HepG2 (cell line): ENCODE data around the gene RPP21. TPM values are rescaled to one million over a fixed set of nuclear protein-coding genes. Genes with fewer than 3 reads are reported as not detected.

Source experiments
- AFF4 ChIP-seq: sonication (generic); formaldehyde crosslinking; IDR thresholded peaks from 2 replicates; pipeline ENCODE4 v1.4.0; 2020; ENCODE audit warnings: missing genetic modification reagents
- FIP1L1 ChIP-seq: fragments of 200-400 bp; formaldehyde crosslinking; IDR thresholded peaks from 2 replicates; pipeline ENCODE4 v1.6.1; 2018; ENCODE audit warnings: low read depth, mild to moderate bottlenecking, low read length, moderate library complexity, borderline replicate concordance; ENCODE audit not compliant: insufficient read depth
- FOXP4 ChIP-seq: sonication (generic); formaldehyde crosslinking; IDR thresholded peaks from 2 replicates; pipeline ENCODE4 v1.4.0; 2020; ENCODE audit warnings: missing genetic modification reagents
- NR0B2 ChIP-seq: sonication (generic); formaldehyde crosslinking; IDR thresholded peaks from 2 replicates; pipeline ENCODE4 v1.4.0; 2020; ENCODE audit warnings: mild to moderate bottlenecking, missing genetic modification reagents
- RXRA ChIP-seq: sonication (generic); formaldehyde crosslinking; IDR thresholded peaks from 2 replicates; pipeline ENCODE4 v1.5.1; 2020; ENCODE audit warnings: missing genetic modification reagents
- SPEN ChIP-seq: sonication (generic); formaldehyde crosslinking; IDR thresholded peaks from 2 replicates; pipeline ENCODE4 v1.5.1; 2020; ENCODE audit warnings: low read depth, mild to moderate bottlenecking, missing genetic modification reagents
- ZNF138 ChIP-seq: sonication (generic); formaldehyde crosslinking; IDR thresholded peaks from 2 replicates; pipeline ENCODE4 v1.5.0; 2020; ENCODE audit warnings: mild to moderate bottlenecking, low read depth, missing genetic modification reagents
- ZNF142 ChIP-seq: sonication (generic); formaldehyde crosslinking; IDR thresholded peaks from 2 replicates; pipeline ENCODE4 v1.4.0; 2020; ENCODE audit warnings: missing genetic modification reagents
- polyA plus RNA-seq, 8 experiments: library from polyadenylated mRNA; depleted of rRNA in 3 of 8; stranded (reverse) in 7 of 8; unstranded in 1 of 8; fragments of >200 nt; fragmentation: Illumina TruSeq in 4 of 8; extraction: Trizol in 4 of 8; gene quantifications; 2 replicates each; pipeline versions ENCODE4 v1.2.1 to v1.2.3, GENCODE V29; 2011 to 2016; ENCODE audit warnings: low read depth in 4 of 8, missing spikeins in 1 of 8, mixed read lengths in 1 of 8; ENCODE audit not compliant: insufficient read depth in 1 of 8
- total RNA-seq, 5 experiments: library from RNA; depleted of rRNA; stranded (reverse); fragments of >200 nt; fragmentation: Illumina TruSeq; extraction: Trizol; gene quantifications; 2 replicates each; pipeline ENCODE4 v1.2.3, GENCODE V29; 2016; ENCODE audit warnings: low read depth in 1 of 5
- TF ChIP-seq, protein P1 (sequence below): sonication (generic); formaldehyde crosslinking; IDR thresholded peaks from 2 replicates; pipeline ENCODE4 v1.4.0; 2020; ENCODE audit warnings: missing genetic modification reagents

RPP21 gene
- total and polyA plus RNA-seq, 2 of the 13 experiments (the other 11 are each of a cell fraction or from before 2014, with no cell fraction given): 53.1 to 72.3 TPM

DNA sequence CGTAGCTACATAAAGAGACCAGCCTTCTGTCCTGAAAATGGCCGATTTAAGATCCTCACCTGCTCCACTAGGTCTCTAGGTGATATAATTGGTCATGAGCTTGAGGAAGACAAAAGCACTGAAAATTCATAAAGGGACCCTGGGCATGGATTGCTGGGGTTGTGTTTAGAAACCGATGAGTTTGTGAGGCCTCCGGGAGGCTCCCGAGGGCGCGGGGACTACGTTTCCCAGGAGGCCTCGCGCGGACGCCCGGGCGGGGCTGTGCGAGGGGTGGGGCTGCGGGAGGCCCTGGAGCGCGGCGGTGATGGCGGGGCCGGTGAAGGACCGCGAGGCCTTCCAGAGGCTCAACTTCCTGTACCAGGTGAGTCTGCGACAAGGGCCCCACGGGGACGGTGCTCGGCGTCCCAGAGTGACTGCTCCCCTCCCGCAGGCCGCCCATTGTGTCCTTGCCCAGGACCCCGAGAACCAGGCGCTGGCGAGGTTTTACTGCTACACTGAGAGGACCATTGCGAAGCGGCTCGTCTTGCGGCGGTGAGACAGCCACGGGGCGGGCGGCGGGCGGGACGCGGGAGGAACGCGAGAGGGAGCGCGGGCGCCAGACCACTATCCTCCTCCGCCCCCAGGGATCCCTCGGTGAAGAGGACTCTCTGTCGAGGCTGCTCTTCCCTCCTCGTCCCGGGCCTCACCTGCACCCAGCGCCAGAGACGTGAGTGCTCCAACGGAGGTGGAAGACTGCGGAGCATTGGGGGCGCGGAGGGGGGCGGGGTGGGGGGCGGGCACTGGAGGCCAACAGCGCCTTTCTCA is at the start of gene RPP21 (continued):
- TF ChIP-seq ZNF142 (CRISPR knock-in tag) (peak; percentile 90), FOXP4 (CRISPR knock-in tag) (peak; percentile 74), AFF4 (CRISPR knock-in tag) (peak; percentile 55; the same call in 1 of the 2 replicates), SPEN (CRISPR knock-in tag) (peak; percentile 95), RXRA (peak; percentile 88), NR0B2 (CRISPR knock-in tag) (peak; percentile 66), ZNF138 (CRISPR knock-in tag) (peak; percentile 91), FIP1L1 (no peak)
- TF ChIP-seq, protein P1, sequence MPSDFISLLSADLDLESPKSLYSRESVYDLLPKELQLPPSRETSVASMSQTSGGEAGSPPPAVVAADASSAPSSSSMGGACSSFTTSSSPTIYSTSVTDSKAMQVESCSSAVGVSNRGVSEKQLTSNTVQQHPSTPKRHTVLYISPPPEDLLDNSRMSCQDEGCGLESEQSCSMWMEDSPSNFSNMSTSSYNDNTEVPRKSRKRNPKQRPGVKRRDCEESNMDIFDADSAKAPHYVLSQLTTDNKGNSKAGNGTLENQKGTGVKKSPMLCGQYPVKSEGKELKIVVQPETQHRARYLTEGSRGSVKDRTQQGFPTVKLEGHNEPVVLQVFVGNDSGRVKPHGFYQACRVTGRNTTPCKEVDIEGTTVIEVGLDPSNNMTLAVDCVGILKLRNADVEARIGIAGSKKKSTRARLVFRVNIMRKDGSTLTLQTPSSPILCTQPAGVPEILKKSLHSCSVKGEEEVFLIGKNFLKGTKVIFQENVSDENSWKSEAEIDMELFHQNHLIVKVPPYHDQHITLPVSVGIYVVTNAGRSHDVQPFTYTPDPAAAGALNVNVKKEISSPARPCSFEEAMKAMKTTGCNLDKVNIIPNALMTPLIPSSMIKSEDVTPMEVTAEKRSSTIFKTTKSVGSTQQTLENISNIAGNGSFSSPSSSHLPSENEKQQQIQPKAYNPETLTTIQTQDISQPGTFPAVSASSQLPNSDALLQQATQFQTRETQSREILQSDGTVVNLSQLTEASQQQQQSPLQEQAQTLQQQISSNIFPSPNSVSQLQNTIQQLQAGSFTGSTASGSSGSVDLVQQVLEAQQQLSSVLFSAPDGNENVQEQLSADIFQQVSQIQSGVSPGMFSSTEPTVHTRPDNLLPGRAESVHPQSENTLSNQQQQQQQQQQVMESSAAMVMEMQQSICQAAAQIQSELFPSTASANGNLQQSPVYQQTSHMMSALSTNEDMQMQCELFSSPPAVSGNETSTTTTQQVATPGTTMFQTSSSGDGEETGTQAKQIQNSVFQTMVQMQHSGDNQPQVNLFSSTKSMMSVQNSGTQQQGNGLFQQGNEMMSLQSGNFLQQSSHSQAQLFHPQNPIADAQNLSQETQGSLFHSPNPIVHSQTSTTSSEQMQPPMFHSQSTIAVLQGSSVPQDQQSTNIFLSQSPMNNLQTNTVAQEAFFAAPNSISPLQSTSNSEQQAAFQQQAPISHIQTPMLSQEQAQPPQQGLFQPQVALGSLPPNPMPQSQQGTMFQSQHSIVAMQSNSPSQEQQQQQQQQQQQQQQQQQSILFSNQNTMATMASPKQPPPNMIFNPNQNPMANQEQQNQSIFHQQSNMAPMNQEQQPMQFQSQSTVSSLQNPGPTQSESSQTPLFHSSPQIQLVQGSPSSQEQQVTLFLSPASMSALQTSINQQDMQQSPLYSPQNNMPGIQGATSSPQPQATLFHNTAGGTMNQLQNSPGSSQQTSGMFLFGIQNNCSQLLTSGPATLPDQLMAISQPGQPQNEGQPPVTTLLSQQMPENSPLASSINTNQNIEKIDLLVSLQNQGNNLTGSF: peak; percentile 84
